Activated T-cell treated with anti-CD3 and anti-CD28 coated beads, Interleukin-2, amount 50 U/mL, for 48 hours (primary cell): ENCODE measurements around the gene NAIP.
"Not testable (repeated sequence)": the region's sequence is repeated elsewhere in the genome, so short reads cannot be mapped to it uniquely, and the experiment has no call there.

ENCODE experiments used
- DNase-seq, 2 experiments: peaks; one replicate each; pipeline ENCODE4 v3.0.0-alpha.2; 2020

NAIP gene, protein sequence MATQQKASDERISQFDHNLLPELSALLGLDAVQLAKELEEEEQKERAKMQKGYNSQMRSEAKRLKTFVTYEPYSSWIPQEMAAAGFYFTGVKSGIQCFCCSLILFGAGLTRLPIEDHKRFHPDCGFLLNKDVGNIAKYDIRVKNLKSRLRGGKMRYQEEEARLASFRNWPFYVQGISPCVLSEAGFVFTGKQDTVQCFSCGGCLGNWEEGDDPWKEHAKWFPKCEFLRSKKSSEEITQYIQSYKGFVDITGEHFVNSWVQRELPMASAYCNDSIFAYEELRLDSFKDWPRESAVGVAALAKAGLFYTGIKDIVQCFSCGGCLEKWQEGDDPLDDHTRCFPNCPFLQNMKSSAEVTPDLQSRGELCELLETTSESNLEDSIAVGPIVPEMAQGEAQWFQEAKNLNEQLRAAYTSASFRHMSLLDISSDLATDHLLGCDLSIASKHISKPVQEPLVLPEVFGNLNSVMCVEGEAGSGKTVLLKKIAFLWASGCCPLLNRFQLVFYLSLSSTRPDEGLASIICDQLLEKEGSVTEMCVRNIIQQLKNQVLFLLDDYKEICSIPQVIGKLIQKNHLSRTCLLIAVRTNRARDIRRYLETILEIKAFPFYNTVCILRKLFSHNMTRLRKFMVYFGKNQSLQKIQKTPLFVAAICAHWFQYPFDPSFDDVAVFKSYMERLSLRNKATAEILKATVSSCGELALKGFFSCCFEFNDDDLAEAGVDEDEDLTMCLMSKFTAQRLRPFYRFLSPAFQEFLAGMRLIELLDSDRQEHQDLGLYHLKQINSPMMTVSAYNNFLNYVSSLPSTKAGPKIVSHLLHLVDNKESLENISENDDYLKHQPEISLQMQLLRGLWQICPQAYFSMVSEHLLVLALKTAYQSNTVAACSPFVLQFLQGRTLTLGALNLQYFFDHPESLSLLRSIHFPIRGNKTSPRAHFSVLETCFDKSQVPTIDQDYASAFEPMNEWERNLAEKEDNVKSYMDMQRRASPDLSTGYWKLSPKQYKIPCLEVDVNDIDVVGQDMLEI (N-terminal part only)

DNA sequence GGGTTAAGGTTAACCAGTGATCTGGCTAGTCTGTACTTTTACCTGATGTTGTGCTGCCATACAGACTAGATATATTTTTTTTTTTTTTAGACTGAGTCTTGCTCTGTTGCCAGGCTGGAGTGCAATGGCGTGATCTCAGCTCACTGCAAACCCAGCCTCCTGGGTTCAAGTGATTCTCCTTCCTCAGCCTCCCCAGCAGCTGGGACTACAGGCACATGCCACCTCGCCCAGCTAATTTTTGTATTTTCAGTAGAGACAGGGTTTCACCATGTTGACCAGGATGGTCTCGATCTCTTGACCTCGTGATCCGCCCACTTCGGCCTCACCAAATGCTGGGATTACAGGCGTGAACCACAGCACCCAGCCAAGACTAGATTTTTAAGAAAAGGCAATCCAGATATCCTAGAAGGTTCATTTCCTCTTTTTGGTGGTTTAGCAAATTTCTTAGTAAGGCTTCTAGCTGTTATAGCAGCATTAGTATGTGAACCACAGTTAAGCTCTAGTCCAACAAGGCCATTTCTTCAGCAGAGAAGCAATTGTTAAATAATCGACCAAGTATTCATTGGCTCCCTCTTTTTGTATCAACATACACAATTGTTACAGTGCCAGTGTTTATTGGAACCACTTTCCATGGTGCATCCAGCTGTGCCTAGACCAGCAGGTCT, at the start of gene NAIP:
Gene NAIP, minus strand, starts transcription at position 51 of the 665 bp plus-strand sequence. CDS start 12,424 bp downstream, outside the sequence.
- not testable (repeated sequence) for DNase-seq

- DNase-seq: not testable (repeated sequence)
Observed at GRCh38 chr5:71067262-71067928, 42.3 kb upstream of the NAIP start, which contains the start of gene GTF2H2. Gene GTF2H2, minus strand, starts transcription at chr5:71067676. Its CDS starts 4,913 bp downstream, at chr5:71062763.

- DNase-seq: not testable (repeated sequence)
Observed at GRCh38 chr5:71061322-71061721, 36.2 kb upstream of the NAIP start.

DNA sequence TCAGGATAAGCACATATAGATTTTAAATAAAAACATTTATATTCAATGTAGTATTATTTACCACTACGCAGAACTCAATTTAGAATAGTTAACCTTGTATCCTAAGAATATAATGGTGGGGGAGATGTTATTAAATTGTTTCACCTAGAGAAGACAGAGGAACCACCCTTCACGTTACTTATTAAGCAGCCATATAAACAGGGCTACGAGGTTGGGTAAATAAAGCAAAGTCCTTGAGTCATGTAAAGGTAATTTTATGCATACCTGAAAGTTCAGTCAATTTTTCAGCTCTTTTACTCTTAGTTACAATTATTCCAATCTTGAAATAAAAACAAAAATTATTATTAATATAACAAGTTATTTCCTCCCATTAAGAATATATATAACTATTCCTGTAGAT, 34.3 kb upstream of the NAIP start:
- not testable (repeated sequence) for DNase-seq

DNA sequence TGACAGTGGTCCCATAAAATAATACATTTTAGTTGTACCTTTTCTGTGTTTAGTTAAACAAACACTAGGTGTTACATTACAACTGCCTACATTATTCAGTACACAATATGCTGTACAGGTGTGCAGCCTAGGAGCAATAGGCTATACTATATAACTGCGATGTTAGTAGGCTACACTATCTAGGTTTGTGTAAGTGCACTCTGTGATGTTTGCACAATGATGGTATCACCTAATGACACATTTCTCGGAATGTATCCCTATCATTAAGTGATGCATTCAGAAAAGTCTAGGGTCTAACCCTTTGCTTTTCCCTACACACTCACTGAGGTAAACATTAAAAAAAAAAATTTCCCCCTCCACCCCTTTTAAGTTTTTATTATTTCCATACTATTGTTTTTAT, 19.7 kb upstream of the NAIP start:
- not testable (repeated sequence) for DNase-seq

DNA sequence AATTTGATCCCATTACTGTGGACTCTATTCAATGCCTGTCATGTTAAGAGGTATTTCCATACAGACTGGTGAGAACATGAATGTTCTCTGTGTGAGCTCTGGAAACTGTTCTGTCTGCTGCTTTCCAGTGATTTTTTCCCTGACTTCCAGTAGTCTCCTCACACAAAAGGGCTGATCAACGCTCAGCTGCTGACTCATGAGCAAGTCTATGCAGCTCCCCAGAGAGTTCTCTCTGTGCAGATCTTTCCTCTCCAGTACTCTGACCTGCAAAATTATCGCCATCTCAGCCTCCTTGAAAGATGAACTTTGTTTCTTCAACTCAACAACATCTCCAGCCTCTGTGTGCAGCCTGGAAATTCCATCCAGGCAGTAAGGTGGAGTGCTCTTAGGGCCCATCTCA, 19.0 kb upstream of the NAIP start:
- DNase-seq: not testable (repeated sequence)

GRCh38 chr5:71031046-71031776, 6.1 kb upstream of the NAIP start:
- not testable (repeated sequence) for DNase-seq

GRCh38 chr5:71020643-71021042, 4.5 kb downstream of the NAIP start:
- DNase-seq: not testable (repeated sequence)

DNA sequence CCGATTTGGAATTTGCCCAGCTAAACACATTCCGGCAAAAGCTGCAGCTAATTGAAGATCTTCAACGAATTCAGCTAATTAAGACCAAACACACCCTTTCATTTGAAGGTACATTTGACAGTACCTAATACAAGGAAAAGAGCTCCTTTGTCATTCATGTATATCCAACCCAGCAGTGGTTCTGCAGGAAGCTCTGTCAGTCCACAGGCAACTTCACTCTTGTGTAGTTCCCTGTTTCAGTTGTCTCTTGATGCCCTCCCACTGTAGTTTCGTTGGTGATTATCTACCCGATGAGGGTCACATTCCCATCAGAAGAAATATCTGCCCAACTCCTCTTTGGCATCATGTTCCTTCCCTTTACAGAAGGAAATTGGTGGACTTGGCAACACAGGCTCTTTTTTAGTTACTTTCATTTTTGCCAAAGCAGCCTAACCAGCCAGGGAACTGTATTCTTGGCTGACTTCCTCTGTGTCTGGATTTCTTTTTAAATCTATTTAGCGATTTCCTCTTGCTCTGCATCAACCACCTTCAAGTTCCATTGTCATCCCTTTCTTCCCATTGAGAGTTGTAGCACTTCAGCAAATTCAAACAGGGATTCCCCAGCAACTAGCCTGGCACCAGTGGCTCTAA, 6.6 kb downstream of the NAIP start:
- DNase-seq: not testable (repeated sequence)

DNA sequence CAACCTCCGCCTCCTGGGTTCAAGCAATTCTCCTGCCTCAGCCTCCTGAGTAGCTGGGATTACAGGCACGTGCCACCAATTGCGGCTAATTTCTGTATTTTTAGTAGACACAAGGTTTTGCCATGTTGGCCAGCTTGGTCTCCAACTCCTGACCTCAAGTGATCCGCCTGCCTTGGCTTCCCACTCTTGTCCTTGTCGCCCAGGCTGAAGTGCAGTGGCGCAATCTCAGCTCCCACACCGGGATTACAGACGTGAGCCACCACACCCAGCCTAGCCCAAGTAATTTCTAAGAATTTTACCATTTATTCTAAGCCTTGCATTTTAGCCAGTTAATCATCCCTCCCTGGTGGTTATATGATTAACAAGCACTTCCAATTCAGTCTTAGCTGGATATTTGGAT, 11.0 kb downstream of the NAIP start:
- no peak for DNase-seq

- no peak for DNase-seq
Observed at GRCh38 chr5:71013575-71013974, 11.6 kb downstream of the NAIP start.

DNA sequence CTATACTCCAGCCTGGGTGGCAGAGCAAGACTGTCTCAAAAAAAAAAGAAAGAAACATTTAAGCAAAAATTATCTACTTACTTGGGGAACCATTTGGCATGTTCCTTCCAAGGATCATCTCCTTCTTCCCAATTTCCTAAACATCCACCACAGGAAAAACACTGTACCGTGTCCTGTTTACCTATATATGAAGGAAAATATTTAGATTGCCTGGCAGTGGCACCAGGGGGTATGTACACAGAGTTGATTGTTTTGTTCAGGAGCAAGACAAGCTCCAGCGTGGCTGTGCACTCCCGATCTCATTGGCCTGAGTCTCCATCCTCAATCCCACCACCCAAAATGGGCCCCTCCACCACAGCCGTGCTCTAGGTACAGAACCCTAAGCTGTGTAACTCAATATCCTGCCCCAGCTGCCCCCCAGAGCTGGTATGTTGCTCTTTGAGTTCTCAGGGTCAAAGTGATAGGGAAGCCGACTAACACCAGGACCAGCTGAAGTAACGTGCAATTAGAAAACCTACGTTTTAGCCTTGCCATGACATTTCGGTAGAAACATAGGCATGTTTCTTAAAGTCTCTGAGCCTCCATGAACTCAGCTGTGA, 13.8 kb downstream of the NAIP start:
- DNase-seq: no peak

DNA sequence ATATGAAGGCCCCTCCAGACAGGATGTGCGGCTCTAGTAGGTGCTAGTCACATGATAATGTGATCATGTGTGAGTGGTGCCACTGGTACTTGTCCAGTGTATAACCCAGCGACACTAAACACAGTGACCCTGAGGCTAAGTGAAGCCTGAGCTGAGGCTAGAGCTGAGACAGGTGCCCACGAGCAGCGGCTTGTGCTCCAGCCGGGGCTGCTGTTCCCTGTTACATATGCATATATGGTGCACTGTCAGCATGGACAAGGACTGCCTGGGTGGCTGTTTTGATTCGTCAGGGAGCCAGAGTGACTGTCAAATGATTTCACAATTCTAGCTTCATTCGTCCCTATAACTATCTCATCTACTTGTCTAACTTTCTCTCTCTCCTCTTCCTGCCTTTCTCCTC, 18.2 kb downstream of the NAIP start:
- DNase-seq: not testable (repeated sequence)

GRCh38 chr5:70984882-70985281, 40.3 kb downstream of the NAIP start:
- not testable (repeated sequence) for DNase-seq

DNA sequence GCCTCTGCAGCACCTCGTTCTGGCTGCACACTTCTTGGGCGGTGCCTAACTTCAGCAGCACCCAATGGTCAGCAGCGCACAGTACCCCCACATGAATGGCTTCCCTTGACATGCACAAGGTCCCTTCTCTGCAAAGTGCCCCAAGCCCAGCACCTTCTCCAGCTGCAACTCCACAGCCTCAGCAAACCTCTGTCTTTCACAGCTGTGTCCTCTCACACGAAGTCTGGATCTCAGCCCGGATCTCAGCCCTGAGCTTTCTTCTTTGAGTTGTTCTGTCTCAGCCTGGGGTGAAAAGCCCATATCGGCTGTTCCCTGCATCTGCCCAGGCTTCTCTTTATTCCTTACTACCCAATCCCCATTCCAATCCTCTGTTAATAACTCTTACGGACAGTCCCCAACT, 57.9 kb downstream of the NAIP start:
- DNase-seq: not testable (repeated sequence)

DNA sequence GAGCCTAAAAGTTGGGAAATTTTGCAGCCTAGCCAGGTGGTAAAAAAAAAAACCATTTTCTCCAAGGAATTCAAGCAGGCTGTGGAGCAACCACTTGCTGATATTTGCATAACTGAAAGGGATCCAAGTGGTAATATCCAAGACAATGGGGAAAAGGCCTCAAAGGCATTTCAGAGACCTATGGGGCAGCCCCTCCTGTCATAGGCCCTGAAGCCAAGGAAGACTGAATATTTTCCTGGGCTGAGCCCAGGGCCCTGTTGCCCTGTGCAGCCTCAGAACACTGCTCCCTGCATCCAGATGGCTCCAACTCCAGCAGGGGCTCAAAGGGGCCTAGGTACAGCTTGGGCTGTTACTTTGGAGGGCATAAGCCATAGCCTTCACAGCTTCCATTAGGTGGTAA, 60.6 kb downstream of the NAIP start:
- DNase-seq: not testable (repeated sequence)

DNA sequence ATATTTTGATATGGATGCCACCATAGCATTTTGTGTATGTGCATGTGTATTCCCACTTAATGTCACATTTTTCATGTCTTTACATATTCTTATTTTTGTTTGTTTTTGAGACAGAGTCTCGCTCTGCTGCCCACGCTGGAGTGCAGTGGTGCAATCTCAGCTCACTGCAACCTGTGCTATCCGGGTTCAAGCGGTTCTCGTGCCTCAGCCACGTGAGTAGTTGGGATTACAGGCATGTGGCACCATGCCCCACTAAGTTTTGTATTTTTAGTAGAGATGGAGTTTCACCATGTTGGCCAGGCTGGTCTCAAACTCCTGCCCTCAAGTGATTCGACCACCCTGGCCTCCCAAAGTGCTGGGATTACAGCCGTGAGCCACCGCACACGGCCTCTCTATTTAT, 72.1 kb downstream of the NAIP start:
- not testable (repeated sequence) for DNase-seq

DNA sequence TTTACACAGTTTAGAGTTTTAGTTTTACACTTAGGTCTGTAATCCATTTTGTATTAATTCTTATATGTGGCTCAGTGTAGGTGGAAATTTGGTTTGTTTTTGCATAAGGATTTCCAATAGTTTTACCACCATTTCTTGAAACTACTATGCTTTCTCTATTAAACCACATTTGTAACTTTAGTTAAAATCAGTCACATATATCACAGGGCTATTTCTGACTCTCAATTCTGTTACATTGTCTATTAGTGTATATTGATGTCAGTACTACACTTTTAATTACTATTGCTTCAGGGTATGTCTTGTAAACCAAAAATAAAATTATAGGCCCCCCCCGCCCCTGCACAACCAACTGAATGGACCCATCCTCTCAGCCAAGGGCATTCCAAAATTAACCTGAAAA, 92.6 kb downstream of the NAIP start:
- DNase-seq: not testable (repeated sequence)

GRCh38 chr5:70931709-70932368, 93.3 kb downstream of the NAIP start:
- not testable (repeated sequence) for DNase-seq

GRCh38 chr5:70925211-70925562, 100.0 kb downstream of the NAIP start:
- DNase-seq: not testable (repeated sequence)
